Activated T-helper 2 cell treated with anti-CD3 and anti-CD28 coated beads, Interferon-gamma antibody, Interleukin-2, Interleukin-4, amounts not matched to agents 10 μg/mL and 5 μg/mL and 100 μg/mL, durations not matched to agents 14 hours and 24 hours and 36 hours (primary cell): Measurements from ENCODE around the gene TNS2. TPM values are rescaled to one million over a fixed set of nuclear protein-coding genes. Genes with fewer than 3 reads are reported as not detected.

ENCODE experiments used
- DNase-seq: peaks from one replicate; pipeline ENCODE4 v3.0.0; 2021; ENCODE audit warnings: low spot score
- H3K27ac Mint-ChIP-seq: one replicate; pipeline ENCODE4 v1.8.0; 2021; ENCODE audit warnings: mixed read lengths
- H3K27me3 Mint-ChIP-seq: one replicate; pipeline ENCODE4 v1.8.0; 2021; ENCODE audit warnings: low read depth, mixed read lengths
- H3K36me3 Mint-ChIP-seq: one replicate; pipeline ENCODE4 v1.8.0; 2021; ENCODE audit warnings: low read depth, mixed read lengths
- H3K4me1 Mint-ChIP-seq: one replicate; pipeline ENCODE4 v1.8.0; 2021; ENCODE audit warnings: low read depth, mixed read lengths
- H3K4me3 Mint-ChIP-seq: one replicate; pipeline ENCODE4 v1.8.0; 2021; ENCODE audit warnings: low read depth, mild to moderate bottlenecking, moderate library complexity, mixed read lengths
- H3K9me3 Mint-ChIP-seq: one replicate; pipeline ENCODE4 v1.8.0; 2021; ENCODE audit warnings: mixed read lengths
- intact Hi-C: fragments of 100-400 bp; cut with micrococcal nuclease; formaldehyde crosslinking; loops from one replicate; pipeline ENCODE4 v1.15.1; 2023
- total RNA-seq: library from RNA; stranded (reverse); gene quantifications from 2 replicates; pipeline ENCODE4 v1.2.3, GENCODE V29; 2022

TNS2 gene
- total RNA-seq, 1 donor from 2014 or later: 4.7 TPM

DNA sequence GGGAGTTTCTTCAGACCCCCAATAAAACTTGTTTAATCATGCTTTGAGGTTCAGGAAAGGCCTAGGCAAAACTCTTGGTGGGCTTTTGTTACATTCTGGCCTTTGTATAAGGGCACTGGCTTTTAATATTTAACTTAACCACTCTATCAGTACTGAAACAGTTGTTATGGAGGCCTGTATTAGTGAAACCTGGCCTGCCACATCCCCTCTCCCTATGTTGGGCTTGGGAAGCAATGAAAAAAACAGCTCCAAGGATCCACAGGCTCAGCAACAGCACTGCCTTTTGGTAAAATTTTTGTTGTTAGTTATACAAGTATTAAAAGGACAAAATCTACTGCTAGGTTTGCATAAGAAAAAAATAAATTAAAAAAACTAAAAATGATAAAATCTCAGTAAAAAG is 64.1 kb downstream of the TNS2 start:
- DNase-seq: no peak
- peaks cover 3% of the 10 kb centered on the region for H3K27me3 Mint-ChIP-seq
- no peaks in the 10 kb centered on the region for H3K9me3 Mint-ChIP-seq
- no peak overlapping the region for H3K4me3 Mint-ChIP-seq
- H3K4me1 Mint-ChIP-seq: no peaks in the 10 kb centered on the region
- H3K27ac Mint-ChIP-seq: no peak overlapping the region
- intact Hi-C loops: no loop called here
- no peaks in the 10 kb centered on the region for H3K36me3 Mint-ChIP-seq

Other genes with a start within 250 kb of the TNS2 start
- gene KRT4, start 235.9 kb upstream of the TNS2 start, total RNA-seq: not detected in 2 replicates
- not detected in 2 replicates for gene KRT79, start 215.8 kb upstream of the TNS2 start, total RNA-seq
- gene KRT78, start 201.1 kb upstream of the TNS2 start, total RNA-seq: not detected in 2 replicates
- 0.18 and 0.25 TPM in 2 replicates for gene KRT8, start 145.0 kb upstream of the TNS2 start, total RNA-seq
- 1.3 and 1.9 TPM in 2 replicates for gene KRT18, start 100.9 kb upstream of the TNS2 start, total RNA-seq
- gene EIF4B, start 43.6 kb upstream of the TNS2 start, total RNA-seq: 474 and 503 TPM in 2 replicates
- 35.1 and 36.2 TPM in 2 replicates for gene SPRYD3, start 29.3 kb downstream of the TNS2 start, total RNA-seq
- gene IGFBP6, start 47.6 kb downstream of the TNS2 start, total RNA-seq: 0.46 TPM in 1 of 2 replicates, not detected in the other
- not detected in 2 replicates for gene SOAT2, start 53.4 kb downstream of the TNS2 start, total RNA-seq
- gene ZNF740, start 130.7 kb downstream of the TNS2 start, total RNA-seq: 44.9 and 45.5 TPM in 2 replicates
- 20.2 TPM in 2 replicates for gene CSAD, start 130.9 kb downstream of the TNS2 start, total RNA-seq
- 200 and 208 TPM in 2 replicates for gene ITGB7, start 157.2 kb downstream of the TNS2 start, total RNA-seq
- gene RARG, start 182.1 kb downstream of the TNS2 start, total RNA-seq: 38.5 and 40.1 TPM in 2 replicates
- gene ESPL1, start 218.2 kb downstream of the TNS2 start, total RNA-seq: 72.6 and 75.3 TPM in 2 replicates
- gene PFDN5, start 245.5 kb downstream of the TNS2 start, total RNA-seq: 321 and 326 TPM in 2 replicates
- 87.2 and 99.0 TPM in 2 replicates for gene MYG1, start 249.6 kb downstream of the TNS2 start, total RNA-seq